HG03378 (cell line): ENCODE measurements around the gene VPS54.
"Not testable (repeated sequence)": the region's sequence is repeated elsewhere in the genome, so short reads cannot be mapped to it uniquely, and the experiment has no call there.

Experiments used
- ATAC-seq: cut with Tn5 transposase; IDR thresholded peaks from one replicate; pipeline ENCODE4 v1.9.1; 2021; ENCODE audit warnings: mild to moderate bottlenecking, moderate library complexity; ENCODE audit not compliant: unreplicated experiment

Gene VPS54

DNA sequence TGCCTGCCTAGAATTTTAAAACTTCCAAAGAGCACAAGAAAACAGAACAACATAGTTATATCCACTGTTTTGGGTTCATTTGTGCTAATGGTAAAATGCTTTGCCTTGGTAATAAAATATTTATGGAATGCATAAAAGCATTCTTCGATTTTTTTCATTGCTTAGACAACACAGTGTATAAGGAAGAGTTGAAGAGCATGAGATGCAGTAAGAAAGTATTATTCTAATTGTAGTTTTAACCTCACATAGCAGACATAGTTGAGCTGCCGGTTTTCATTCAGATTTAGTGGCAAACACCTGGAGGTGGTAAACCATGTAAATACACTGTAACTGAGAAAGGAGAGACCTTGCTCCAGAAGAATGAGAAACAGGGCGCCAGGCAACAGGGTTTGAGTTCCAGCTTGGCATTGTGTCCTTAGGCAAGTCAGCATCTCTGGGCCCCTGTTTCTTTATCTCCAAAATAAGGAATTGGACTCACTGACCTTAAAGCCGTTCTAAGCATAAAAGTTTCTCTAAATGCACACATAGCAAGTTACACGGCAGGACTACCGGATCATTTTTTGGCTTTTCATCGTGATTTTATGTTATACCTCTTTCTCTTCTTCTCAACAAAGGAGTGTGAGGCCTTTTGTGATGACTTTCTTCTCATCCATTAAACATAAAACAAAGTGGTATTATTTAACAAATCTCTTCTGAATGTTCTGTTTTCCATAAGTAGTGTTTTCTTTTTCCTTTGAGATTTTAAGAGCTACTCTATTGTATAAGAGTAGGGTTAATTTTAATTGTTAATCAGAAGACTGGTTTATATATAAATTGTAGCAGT is 169.6 kb downstream of the VPS54 start:
- no peak for ATAC-seq

DNA sequence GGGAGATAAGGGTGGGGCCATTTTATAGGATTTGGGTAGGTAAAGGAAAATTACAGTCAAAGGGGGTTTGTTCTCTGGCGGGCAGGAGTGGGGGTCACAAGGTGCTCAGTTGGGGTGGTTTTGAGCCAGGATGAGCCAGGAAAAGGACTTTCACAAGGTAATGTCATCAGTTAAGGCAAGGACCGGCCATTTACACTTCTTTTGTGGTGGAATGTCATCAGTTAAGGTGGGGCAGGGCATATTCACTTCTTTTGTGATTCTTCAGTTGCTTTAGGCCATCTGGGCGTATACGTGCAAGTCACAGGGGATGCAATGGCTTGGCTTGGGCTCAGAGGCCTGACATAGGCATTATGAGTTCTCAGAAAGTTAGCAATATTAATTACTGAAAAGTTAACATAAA is 171.7 kb downstream of the VPS54 start:
- not testable (repeated sequence) for ATAC-seq

- ATAC-seq: no peak
These were observed 172.7 kb downstream of the VPS54 start for GRCh38 chr2:63846487-63846886.

DNA sequence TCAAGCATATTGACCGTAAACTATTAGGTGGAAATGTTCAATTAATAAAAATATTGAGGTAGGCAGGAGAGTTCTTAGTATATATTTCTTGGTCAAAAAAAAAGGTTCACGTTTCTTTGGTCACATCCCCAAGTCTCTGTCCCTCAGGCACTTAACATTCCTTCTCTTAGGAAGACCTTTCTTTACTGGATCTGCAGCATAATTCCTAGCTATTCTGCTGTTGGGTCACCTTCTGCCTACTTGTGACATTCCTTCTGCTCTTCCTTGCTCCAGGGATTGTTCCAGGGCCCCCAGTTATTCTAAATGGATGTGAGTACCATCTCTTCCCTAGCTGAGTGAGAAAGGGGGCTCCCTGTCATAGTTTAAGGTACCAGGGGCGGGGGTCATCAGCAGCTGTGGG is 173.4 kb downstream of the VPS54 start:
- ATAC-seq: no peak

- no peak for ATAC-seq
These were observed 174.6 kb downstream of the VPS54 start for GRCh38 chr2:63844616-63845015.

DNA sequence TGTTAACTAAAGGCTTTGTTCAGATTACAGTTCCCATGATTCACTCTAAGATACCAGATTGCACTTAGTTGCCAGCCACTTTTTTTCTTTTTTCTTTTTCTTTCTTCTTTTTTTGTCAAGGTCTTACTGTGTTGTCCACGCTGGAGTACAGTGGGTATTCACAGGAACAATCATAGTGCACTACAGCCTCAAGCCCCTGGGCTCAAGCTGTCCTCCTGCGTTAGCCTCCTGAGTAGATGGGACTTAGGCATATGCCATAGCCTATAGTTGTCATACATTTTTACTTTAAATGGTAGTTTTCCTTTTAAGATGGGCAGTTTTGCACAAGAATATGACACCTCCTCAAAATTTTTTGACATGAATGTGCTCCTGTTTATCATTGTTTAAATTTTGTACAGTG is 175.4 kb downstream of the VPS54 start:
- ATAC-seq: no peak

- no peak for ATAC-seq
These were observed 176.1 kb downstream of the VPS54 start for GRCh38 chr2:63843093-63843492.

GRCh38 chr2:63842149-63843061 is 176.8 kb downstream of the VPS54 start:
- no peak for ATAC-seq
